ENCODE data around the gene ECE1. TPM values are rescaled to one million over a fixed set of nuclear protein-coding genes. Genes with fewer than 3 reads are reported as not detected.
"Not testable (repeated sequence)": the region's sequence is repeated elsewhere in the genome, so short reads cannot be mapped to it uniquely, and the experiment has no call there.

The ECE1 gene
- polyA plus RNA-seq, 3 donors, result 43.4 to 46.6 (median 44.2) TPM

DNA sequence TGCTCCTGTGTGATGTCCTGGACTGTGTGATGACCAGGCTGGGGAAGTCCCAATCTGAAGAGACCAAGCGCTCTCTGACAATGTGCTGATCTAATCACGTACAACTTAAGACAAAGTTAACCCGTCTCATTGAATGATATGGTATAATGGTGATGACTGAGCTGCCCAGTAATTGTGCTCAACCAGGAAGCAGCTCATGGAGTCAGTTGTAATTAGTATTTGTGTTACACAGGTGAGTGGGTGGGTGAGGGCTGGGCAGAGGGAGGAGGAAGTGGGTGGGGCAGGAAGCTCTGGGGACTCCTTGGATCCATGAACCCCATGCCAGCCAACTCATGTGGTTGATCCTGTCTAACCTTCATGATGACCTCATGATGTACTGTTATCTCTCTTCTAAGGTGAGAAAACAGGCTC is 8.7 kb upstream of the ECE1 start:
- DNase-seq (ENCODE audit: extremely low read depth in 1 of 11, low read depth in 9 of 11, low spot score in 4 of 11), result no peak

DNA sequence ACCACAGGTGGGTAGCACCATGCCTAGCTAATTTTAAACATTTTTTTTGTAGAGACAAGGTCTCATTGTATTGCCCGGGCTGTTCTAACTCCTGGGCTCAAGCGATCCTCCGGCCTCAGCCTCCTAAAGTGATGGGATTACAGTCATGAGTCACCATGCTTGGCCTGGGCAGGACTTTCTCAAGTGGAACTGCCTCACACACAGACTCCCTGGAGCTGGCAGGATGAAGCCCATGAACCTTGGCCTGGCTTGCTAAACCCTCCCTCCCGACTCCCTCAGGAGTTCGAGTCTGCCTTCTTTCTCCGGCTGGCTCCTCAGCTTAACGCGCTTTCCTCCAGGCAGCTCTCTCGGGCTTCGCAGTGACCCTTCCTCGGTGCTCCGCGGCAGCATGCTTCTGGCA is 7.7 kb upstream of the ECE1 start:
- no peak for DNase-seq (ENCODE audit: extremely low read depth in 1 of 11, low read depth in 9 of 11, low spot score in 4 of 11)

DNA sequence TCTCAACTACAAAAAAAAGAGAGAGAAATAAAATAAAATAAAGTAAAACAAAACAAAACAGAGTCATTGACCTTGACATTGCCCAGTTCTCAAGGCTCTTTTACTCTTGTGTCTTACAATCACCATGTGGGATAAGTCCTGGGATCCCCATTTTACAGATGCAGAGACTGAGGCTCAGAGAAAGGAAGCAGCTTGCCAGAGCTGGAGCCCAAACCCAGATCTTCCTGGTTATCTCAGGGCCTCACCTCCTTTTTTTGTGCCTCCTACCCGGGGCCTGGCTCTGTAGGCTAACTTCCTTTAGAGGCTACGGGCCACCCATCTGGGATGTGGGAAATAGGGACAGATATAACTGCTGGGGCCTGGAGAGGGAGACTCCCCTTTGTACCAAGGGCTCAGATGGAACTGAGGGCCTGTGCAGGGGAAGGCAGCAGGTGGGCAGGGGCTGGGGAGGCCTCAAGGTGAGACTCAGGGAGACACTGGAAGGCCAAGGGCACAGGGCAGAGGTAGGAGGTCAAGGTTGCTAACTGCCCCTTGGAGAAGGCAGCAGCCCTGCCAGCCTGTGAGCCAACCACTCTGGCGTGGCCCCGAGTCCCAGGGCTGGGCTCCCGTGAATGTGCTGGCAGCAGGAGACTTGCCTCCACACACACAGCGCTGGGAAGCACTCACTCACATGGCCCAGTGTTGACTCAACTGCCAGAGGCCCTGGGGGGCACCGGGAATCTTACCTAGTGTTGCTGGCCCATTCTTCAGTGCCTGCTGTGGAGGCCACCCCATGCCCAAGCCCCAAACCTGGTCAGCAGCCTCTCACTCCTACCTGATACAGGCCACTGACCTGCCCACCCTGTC is 6.5 kb upstream of the ECE1 start:
- DNase-seq (ENCODE audit: extremely low read depth in 1 of 11, low read depth in 9 of 11, low spot score in 4 of 11), result no peak

DNA sequence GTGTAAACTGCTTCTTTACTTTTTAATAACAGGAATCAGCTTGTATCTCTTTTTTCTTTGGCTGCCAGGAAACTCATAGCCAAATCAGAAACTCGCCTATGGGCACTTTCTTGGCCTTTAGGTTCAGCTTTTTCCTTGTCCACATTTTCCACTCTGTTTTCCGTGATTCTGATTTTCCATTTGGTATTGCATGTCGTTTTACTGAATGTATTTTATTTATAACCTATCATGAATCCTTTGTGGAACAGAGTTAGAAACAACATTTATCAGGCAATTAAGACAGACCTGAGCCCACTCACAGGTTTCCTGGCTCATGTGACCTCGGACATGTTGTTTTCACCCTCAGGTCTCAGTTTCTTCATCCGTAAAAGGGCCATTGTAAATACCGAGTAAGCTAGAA is 5.3 kb upstream of the ECE1 start:
- no peak for DNase-seq (ENCODE audit: extremely low read depth in 1 of 11, low read depth in 9 of 11, low spot score in 4 of 11)

DNA sequence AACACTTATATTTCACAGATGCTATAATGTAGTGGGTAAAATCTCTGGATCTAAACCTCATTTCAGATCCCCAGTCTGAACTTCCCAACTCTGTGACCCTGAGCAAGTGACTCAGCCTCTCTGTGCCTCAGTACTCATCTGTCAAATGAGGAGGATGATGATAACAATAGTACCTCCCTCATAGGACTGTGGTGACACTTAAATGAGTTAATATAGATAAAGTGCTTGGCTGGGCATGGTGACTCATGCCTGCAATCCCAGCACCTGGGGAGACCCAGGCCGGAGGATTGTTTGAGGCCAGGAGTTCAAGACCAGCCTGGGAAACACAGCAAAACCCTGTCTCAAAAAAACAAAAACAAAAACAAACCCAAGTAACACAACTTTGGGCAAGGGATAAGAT is 4.7 kb upstream of the ECE1 start:
- no peak for DNase-seq (ENCODE audit: extremely low read depth in 1 of 11, low read depth in 9 of 11, low spot score in 4 of 11)

DNA sequence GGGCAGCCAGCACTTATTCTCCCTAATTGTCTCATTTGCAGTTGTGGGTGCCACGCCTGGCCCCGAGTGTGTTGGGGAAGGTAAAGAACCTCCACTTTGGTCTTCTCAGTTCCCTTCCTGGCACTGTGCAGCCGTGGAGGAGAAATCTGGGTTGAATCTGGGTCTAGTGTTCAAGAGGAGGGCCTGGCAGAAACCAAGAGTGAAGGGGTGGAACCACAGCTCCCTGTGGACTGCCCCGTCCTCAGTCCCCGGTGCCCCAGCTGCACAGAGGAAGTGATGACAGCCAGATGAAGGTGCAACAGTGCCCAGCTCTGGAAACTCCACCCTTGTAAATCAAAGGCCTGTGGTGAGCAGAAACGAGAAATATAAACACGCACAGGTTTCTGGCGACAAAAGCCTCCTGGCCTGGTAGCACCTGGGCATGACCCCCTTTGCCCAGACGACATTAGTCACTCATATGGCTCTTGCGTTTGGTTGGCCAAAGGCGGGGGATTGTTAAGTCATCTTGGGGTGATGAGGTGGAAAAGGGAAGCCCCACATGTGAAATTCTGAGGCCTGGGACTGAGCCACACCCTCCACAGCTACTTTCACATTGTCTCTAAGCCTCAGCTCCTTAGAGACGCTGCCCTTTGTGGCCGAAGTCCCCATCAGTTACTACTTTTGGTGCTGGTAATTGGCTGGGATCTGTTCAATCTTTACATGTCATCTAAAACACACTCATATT is 4.2 kb upstream of the ECE1 start:
- DNase-seq (ENCODE audit: extremely low read depth in 1 of 11, low read depth in 9 of 11, low spot score in 4 of 11), result no peak

DNA sequence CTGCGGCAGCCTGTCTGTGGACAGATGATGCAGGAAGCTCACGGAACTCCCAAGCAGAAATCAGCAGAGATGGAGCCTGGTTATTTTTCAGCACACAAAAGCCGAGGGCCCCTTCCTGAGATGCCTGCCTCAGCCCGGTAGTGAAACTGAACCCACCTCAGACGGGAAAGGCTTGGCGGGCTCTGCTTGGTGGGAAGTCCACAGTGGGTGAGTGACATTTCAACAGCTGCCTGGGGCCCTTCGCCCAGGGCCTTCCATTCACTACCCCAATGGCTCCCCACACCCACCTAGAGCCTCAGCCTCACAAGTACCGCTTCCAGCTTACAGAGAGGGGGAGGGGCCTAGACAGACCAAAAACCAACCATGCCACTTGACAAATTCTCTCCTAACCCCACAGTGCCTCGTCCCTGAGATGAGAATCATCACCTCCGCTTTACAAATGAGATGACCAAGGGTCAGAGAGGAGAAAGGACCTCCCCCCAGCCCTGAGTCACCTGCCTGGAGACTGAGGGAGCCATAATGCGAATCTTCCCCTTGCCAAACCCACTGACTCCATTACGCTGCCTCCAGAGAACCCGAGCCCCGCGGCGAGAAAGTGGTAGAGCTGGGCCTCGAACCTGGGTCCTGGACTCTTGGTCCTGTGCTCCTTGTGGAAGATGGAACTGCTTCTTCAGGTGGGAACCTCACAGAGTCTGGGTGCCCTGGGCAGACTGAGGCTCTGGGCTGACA is 3.4 kb upstream of the ECE1 start:
- no peak for DNase-seq (ENCODE audit: extremely low read depth in 1 of 11, low read depth in 9 of 11, low spot score in 4 of 11)

DNA sequence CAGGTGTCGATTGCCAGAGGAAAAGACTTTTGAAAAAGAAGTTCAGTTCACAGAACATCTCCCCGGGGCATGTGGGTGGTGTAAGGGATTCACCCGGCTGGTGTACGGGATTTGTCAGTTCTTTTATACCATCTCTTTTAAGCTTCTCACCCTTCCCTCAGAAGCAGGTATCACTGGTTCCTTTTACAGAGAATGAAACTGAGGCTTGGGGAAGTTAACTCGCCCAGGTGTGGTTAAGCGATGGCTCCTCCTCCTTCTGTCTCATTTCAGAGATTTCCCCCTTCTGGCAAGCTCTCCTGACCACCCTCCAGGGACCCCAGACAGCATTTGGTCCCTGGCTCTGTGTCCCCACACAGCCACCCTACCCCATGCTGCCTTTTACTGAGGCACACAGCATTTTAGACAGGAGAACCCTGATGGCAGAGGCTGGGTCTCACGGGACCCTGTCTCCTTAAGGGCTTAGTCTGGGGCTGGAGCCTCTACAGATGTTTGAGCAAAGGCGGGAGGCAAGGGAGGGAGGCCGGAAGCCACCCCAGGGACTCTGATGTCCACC is 2.8 kb upstream of the ECE1 start:
- no peak for DNase-seq (ENCODE audit: extremely low read depth in 1 of 11, low read depth in 9 of 11, low spot score in 4 of 11)

DNA sequence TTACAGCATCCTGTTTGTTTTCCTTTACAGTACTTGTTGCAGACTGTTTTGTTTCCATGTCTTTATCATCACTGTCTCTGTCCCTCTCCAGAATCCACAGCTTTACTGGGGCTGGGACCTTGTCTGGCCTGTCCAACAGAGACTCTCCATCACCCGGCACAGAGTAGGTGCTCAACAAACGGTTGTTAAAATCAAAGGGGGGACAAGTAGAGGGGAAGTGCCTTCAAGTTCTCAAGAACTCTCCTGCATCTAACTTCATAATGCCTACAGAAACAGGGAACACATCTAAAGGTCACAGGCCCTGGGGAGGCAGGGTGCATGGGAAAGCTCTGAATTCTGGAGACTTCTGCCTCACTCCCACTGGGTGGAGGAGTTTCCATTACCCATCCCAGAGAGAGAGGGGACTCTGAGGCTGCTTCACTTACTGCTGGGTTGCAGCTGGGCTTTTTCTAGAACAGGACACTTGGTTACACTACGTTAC is 2.3 kb upstream of the ECE1 start:
- DNase-seq (ENCODE audit: extremely low read depth in 1 of 11, low read depth in 9 of 11, low spot score in 4 of 11), result no peak

DNA sequence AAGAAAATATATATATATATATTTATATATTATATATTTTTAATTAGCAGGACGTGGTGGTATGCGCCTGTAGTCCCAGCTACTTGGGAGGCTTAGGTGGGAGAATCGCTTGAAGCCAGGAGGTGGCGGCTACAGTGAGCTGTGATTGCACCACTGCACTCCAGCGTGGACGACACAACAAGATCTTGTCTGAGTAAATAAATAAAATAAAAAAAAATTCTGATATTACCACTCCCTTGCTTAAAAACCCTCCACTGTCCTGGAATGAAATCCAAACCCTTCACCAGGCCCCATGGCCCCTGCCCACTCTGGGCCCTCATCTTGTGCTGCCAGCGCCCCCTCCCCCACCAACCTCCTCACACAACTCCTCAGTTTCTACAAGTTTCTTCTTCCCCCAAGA is 1.7 kb upstream of the ECE1 start:
- no peak for DNase-seq (ENCODE audit: extremely low read depth in 1 of 11, low read depth in 9 of 11, low spot score in 4 of 11)

DNA sequence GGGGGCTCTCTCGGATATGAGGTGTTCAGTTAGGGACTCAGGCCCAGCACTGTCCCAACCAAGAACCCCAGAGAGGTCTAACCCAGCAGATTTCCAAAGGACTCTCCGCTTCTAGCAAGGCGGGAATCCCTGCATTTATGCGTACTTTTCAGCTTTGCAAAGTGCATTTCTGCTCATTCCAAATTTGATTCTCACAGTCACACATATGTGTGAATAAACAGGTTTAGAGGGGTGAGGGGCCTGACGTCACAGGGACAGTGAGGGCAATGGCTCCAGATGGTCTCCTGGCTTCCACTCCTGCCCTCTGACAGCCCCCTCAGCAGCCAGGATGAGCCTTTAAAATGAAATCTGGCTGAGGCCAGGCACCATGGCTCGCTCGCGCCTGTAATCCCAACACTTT is 921 bp upstream of the ECE1 start:
- DNase-seq (ENCODE audit: extremely low read depth in 1 of 11, low read depth in 9 of 11, low spot score in 4 of 11), result no peak

DNA sequence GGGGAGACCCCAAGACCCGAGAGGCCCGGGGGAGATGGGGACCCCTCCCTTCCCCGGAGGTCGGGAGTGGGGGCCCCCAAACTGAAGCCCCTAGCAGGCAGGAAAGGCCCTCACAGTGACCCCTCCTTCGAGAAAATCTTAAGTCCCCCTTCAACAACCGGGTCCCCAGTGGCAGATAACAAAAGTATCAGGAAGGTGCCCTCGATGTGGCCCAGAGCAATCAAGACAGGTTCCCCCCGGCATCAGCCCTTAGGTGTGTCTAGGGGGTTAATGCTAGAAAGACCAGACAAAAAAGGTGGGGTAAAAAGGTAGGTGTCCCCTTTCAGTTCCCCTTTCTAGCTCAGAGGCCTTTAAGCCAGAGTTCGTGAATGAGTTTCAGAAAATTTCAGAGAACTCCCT is 282 bp upstream of the ECE1 start:
- DNase-seq (ENCODE audit: extremely low read depth in 1 of 11, low read depth in 9 of 11, low spot score in 4 of 11), result no peak

DNA sequence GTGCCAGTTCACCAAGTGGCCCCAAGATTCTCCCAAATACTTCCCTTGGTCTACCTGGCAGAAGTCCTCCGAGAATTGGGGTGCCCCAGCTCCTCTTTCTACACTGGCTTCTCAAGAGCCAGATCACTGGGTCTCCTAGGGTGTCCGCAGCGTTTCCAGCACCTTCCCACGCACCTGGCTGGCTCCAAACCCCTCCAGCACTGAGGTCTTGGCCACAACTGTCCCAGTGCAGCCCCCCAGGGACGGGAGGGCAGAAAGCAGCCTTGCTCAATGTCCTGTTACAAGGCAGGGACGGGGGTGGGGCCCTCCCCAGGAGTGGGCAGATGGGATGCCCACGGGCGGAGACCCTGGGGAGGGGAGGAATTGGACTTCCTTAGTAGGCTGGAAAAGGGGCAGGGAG is 1.1 kb downstream of the ECE1 start:
- DNase-seq (ENCODE audit: extremely low read depth in 1 of 11, low read depth in 9 of 11, low spot score in 4 of 11), result no peak

DNA sequence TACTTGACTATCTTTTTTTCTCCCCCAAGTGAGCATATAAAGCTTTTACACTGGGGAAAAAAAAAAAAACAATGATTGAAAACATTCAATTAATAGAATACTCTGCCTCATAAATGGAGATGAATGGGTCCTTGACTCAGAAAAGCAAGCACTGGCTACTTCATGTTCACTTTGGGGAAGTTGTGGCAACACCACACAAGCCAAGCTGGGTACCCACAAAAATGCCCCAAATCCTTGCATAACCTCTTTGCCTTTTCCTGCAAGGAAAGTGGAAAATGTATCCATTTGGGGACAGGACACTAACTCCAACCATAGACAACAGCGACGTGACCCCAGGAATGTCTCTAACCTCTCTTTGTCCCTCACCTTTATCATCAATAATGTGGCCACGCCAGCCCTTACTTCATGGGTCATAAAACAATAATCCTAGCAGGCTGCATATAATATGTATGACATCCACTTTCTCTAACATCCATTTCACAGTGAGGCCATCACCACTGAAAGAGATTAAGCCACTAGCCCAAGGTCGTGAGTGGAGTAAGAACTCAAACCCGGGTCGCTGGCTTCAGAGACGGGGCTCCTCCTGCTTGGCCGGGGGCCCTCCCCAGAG is 2.3 kb downstream of the ECE1 start:
- no peak for DNase-seq (ENCODE audit: extremely low read depth in 1 of 11, low read depth in 9 of 11, low spot score in 4 of 11)

DNA sequence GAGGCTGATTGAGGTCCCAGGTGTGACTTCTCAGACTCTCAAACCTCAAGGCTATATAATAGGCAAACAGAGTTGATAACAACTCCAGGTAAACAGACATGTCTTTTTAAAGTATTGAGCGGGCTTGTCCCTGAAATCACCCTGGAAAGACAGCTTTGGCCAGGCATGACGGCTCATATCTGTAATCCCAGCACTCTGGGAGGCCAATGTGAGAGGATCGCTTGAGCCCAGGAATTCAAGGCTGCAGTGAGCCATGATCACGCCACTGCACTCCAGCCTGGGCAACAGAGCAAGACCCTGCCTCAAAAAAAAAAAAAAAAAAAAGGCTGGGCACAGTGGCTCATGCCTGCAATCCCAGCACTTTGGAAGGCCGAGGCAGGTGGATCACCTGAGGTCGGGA is 4.9 kb downstream of the ECE1 start:
- DNase-seq (ENCODE audit: extremely low read depth in 1 of 11, low read depth in 9 of 11, low spot score in 4 of 11), result not testable (repeated sequence)

DNA sequence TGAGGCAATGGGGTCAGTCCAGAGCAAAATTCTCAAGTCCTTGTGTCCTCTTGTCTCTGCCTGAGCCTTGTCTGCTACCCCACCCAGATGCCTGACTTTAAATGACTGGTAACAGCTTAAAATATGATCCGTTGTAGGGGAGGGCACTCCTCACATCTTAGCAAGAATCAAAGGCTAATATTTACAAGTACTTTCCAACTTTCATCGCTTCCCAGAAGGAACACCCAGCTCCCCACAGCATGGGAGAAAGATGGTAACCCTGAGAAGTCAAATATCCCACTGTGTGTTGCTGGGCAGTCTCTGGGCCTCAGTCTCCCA is 5.2 kb downstream of the ECE1 start:
- no peak for DNase-seq (ENCODE audit: extremely low read depth in 1 of 11, low read depth in 9 of 11, low spot score in 4 of 11)

DNA sequence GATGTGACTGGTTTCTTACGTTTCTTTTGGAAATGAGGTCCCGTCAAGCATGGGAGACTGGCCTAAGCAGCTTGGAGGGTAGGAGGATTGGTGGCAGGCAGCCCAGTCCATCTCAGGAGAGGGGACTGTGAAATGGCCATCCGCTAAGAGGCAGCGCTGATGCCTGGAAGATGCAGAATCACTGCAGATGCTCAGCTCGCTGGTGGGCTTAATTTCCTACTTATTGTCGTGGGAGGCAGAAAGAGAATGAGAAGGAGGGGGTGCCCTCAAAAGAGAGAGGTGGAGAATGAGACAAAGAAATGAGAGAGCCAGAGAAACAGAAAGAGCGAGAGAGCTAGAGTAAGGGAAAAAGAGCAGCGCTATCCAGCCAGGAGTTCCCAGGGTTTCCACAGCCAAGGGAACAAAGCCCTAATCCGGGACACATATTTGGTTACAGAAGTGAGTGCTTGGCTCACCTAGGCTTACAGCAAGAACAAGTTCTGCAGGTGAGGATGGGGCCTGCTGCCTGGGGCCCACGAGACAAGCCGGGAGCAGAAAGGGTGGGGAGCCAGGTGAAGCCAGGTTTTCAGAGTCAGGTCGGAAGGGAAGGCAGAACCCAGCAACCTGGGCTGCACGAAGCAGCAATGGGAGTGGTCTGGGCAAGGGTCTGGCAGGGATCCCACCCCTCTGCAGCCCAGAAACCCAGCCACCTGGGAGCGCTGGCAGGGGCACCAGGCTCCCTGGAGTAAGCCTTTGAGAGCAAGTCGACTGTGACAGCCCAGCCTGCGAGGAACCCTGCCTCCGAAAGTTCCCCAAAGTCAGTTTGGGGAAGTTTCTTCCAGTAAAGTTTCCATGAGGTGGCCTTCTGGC is 5.8 kb downstream of the ECE1 start:
- no peak for DNase-seq (ENCODE audit: extremely low read depth in 1 of 11, low read depth in 9 of 11, low spot score in 4 of 11)

DNA sequence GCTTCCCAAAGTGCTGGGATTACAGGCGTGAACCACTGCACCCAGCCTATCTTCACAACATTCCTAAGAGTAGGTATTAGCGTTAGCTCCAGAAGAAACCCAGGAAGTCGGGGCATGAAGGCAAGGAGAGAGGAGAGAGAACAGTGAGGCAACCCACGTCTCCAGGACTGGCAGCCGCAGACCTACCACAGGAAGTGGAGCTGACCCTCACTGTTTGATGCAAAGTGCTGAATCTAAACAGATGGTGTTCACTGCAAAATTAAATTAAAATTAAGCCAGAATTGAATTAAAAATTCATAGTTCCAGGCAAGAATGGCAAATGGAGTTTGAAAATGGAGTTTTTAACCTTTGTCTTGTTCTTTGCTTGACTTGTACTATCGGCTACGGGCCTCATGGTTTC is 6.7 kb downstream of the ECE1 start:
- DNase-seq (ENCODE audit: extremely low read depth in 1 of 11, low read depth in 9 of 11, low spot score in 4 of 11), result no peak

DNA sequence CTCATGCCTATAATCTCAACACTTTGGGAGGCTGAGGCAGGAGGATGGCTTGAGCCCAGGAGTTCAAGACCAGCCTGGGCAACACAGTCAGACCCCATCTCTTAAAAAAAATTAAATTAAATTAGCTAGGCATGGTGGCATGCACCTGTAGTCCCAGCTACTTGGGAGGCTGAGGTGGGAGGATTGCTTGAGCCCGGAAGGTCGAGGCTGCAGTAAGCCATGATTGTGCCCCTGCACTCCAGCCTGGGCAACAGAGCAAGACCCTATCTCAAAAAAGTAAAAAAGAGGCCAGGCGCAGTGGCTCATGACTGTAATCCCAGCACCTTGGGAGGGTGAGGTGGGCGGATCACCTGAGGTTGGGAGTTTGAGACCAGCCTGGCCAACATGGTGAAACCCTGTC is 8.2 kb downstream of the ECE1 start:
- not testable (repeated sequence) for DNase-seq (ENCODE audit: extremely low read depth in 1 of 11, low read depth in 9 of 11, low spot score in 4 of 11)
